Measurements from ENCODE around the gene BCL11B.

BCL11B gene

GRCh38 chr14:99286761-99287160 lies 14.8 kb upstream of the BCL11B start:
- no peak for DNase-seq (ENCODE audit: low spot score)

GRCh38 chr14:99284254-99285004 lies 12.4 kb upstream of the BCL11B start:
- no peak for DNase-seq (ENCODE audit: low spot score)

- DNase-seq (ENCODE audit: low spot score): no peak
Measured at GRCh38 chr14:99282261-99283050, 10.5 kb upstream of the BCL11B start.

GRCh38 chr14:99281396-99281795 lies 9.4 kb upstream of the BCL11B start:
- DNase-seq (ENCODE audit: low spot score): no peak

- DNase-seq (ENCODE audit: low spot score): no peak
Measured at GRCh38 chr14:99280852-99281251, 8.9 kb upstream of the BCL11B start.

GRCh38 chr14:99280066-99280731 lies 8.2 kb upstream of the BCL11B start:
- no peak for DNase-seq (ENCODE audit: low spot score)

- DNase-seq (ENCODE audit: low spot score): no peak
Measured at GRCh38 chr14:99278836-99279235, 6.8 kb upstream of the BCL11B start.

- DNase-seq (ENCODE audit: low spot score): no peak
Measured at GRCh38 chr14:99277530-99277929, 5.5 kb upstream of the BCL11B start.

GRCh38 chr14:99276482-99276881 lies 4.5 kb upstream of the BCL11B start:
- DNase-seq (ENCODE audit: low spot score): no peak

- no peak for DNase-seq (ENCODE audit: low spot score)
Measured at GRCh38 chr14:99275222-99275584, 3.2 kb upstream of the BCL11B start.

GRCh38 chr14:99274346-99275221 lies 2.6 kb upstream of the BCL11B start:
- DNase-seq (ENCODE audit: low spot score): peak; percentile 67

GRCh38 chr14:99273766-99274345 lies 1.9 kb upstream of the BCL11B start:
- DNase-seq (ENCODE audit: low spot score): no peak

GRCh38 chr14:99272899-99273765 lies 1.1 kb upstream of the BCL11B start:
- no peak for DNase-seq (ENCODE audit: low spot score)

- no peak for DNase-seq (ENCODE audit: low spot score)
Measured at GRCh38 chr14:99272632-99272898, 568 bp upstream of the BCL11B start.

- no peak for DNase-seq (ENCODE audit: low spot score)
Measured at GRCh38 chr14:99271221-99271941, 616 bp downstream of the BCL11B start.

- DNase-seq (ENCODE audit: low spot score): no peak
Measured at GRCh38 chr14:99270458-99271220, 1.4 kb downstream of the BCL11B start.

GRCh38 chr14:99268810-99269707 lies 2.9 kb downstream of the BCL11B start:
- DNase-seq (ENCODE audit: low spot score): no peak
